Esophagus muscularis mucosa (tissue), 4 donors: ENCODE measurements around the gene ARMC10. TPM values are rescaled to one million over a fixed set of nuclear protein-coding genes. Genes with fewer than 3 reads are reported as not detected.

Experiments
- DNase-seq: peaks from one replicate; pipeline ENCODE4 v3.0.0-alpha.2; 2017; ENCODE audit errors: extremely low spot score
- H3K27ac ChIP-seq, 4 donors: fragments of 200-600 bp; sonication (generic); replicated peaks in 1 of 4; 1 replicate in 3 of 4; 2 replicates in 1 of 4; pipeline ENCODE4 v1.5.1; 2016 to 2019; ENCODE audit warnings: mild to moderate bottlenecking in 1 of 4
- H3K27me3 ChIP-seq, 4 donors: fragments of 200-600 bp; sonication (generic); one replicate each; pipeline versions ENCODE4 v1.5.1 to v1.6.0; 2016 to 2019
- H3K36me3 ChIP-seq, 4 donors: fragments of 200-600 bp; sonication (generic); one replicate each; pipeline ENCODE4 v1.5.1; 2016 to 2019
- H3K4me1 ChIP-seq, 4 donors: fragments of 200-600 bp; sonication (generic); one replicate each; pipeline ENCODE4 v1.5.1; 2016 to 2019
- H3K4me3 ChIP-seq, 4 donors: fragments of 200-600 bp; sonication (generic); 1 replicate in 2 of 4; 2 replicates in 2 of 4; pipeline ENCODE4 v1.5.1; 2016 to 2019; ENCODE audit warnings: mild to moderate bottlenecking in 4 of 4, moderate library complexity in 1 of 4
- H3K9me3 ChIP-seq, 4 donors: fragments of 200-600 bp; sonication (generic); 1 replicate in 3 of 4; 2 replicates in 1 of 4; pipeline ENCODE4 v1.5.1; 2016 to 2019
- CTCF ChIP-seq, 3 experiments: fragments of 200-600 bp in 2 of 3; fragments of 450-650 bp in 1 of 3; sonication (generic) in 2 of 3; IDR thresholded peaks; one replicate each; pipeline ENCODE4 v1.5.1; 2017 to 2019; ENCODE audit warnings: antibody characterized with exemption in 3 of 3, mild to moderate bottlenecking in 2 of 3, moderate library complexity in 1 of 3
- EP300 ChIP-seq: sonication (generic); formaldehyde crosslinking; IDR thresholded peaks from one replicate; pipeline ENCODE4 v1.6.1; 2017; ENCODE audit warnings: antibody characterized with exemption
- POLR2A ChIP-seq: fragments of 450-650 bp; IDR thresholded peaks from one replicate; pipeline ENCODE4 v1.6.1; 2017; ENCODE audit warnings: antibody characterized with exemption, moderate library complexity, mild to moderate bottlenecking, low read depth
- POLR2AphosphoS5 ChIP-seq, 2 donors: sonication (generic); formaldehyde crosslinking; IDR thresholded peaks; one replicate each; pipeline ENCODE4 v1.6.1; 2017; ENCODE audit warnings: antibody characterized with exemption in 2 of 2
- WGBS: methylation state at CpG from one replicate; pipeline ENCODE4 v1.1.5; 2018; 5-methylcytosine and 5-hydroxymethylcytosine counted together
- intact Hi-C: fragments of 100-400 bp; cut with DNase I; formaldehyde crosslinking; loops from one replicate; pipeline ENCODE4 v1.15.1; 2023
- total RNA-seq, 4 donors: library from RNA; depleted of rRNA; stranded (reverse); fragments of >200 nt; gene quantifications; one replicate each; pipeline versions ENCODE4 v1.1.0 to v1.2.1, GENCODE V29; 2016

Gene ARMC10
- total RNA-seq, 4 donors from 2014 or later, result 28.8 to 41.2 (median 37.2) TPM

GRCh38 chr7:103071000-103071399 lies 3.9 kb upstream of the ARMC10 start:
- TF ChIP-seq CTCF (IDR thresholded peaks at IDR 0.05), result no peak
- no peak for TF ChIP-seq EP300
- no peak for TF ChIP-seq POLR2AphosphoS5 (IDR thresholded peaks at IDR 0.05)
- TF ChIP-seq POLR2A, result no peak
- no peaks in the 10 kb centered on the region for H3K9me3 ChIP-seq
- H3K4me1 ChIP-seq, result peaks cover 10 to 16% (median 13%) of the 10 kb centered on the region in 4 donors
- H3K27ac ChIP-seq, result no peak overlapping the region
- H3K36me3 ChIP-seq, result no peaks in the 10 kb centered on the region
- intact Hi-C loops, result no loop called here
- 93% methylated on average over 2 of the region's 2 CpGs for WGBS
- DNase-seq, result no peak
- H3K4me3 ChIP-seq, result no peak overlapping the region
- no peaks in the 10 kb centered on the region for H3K27me3 ChIP-seq

GRCh38 chr7:103073989-103074518 lies 886 bp upstream of the ARMC10 start:
- WGBS, result 14% methylated on average over 6 of the region's 6 CpGs
- H3K36me3 ChIP-seq, result no peaks in the 10 kb centered on the region
- peak overlapping the region; percentile 88 to 96 (median 93) for H3K27ac ChIP-seq
- TF ChIP-seq POLR2AphosphoS5 (IDR thresholded peaks at IDR 0.05) (no peak), POLR2A (no peak), CTCF (IDR thresholded peaks at IDR 0.05) (no peak)
- intact Hi-C loops, result loop anchor here (2.0 kb wide), 1 partner anchor 75 kb away; the partner anchor contains the start of gene NAPEPLD
- peaks cover 18 to 32% (median 30%) of the 10 kb centered on the region in 4 donors for H3K4me1 ChIP-seq
- H3K9me3 ChIP-seq, result no peaks in the 10 kb centered on the region
- H3K27me3 ChIP-seq, result no peaks in the 10 kb centered on the region
- DNase-seq, result no peak
- H3K4me3 ChIP-seq, result peak overlapping the region; percentile 77 to 94 (median 82)

- TF ChIP-seq CTCF (IDR thresholded peaks at IDR 0.05) (no peak), EP300 (no peak), POLR2AphosphoS5 (IDR thresholded peaks at IDR 0.05) (no peak), POLR2A (no peak)
These were observed 488 bp downstream of the ARMC10 start for GRCh38 chr7:103075337-103075918.

GRCh38 chr7:103076764-103077163 lies 1.8 kb downstream of the ARMC10 start:
- H3K27me3 ChIP-seq, result no peaks in the 10 kb centered on the region
- TF ChIP-seq CTCF (IDR thresholded peaks at IDR 0.05) (no peak), POLR2AphosphoS5 (IDR thresholded peaks at IDR 0.05) (no peak), EP300 (no peak)
- 96% methylated on average over 7 of the region's 7 CpGs for WGBS
- intact Hi-C loops, result no loop called here
- no peak overlapping the region for H3K27ac ChIP-seq
- DNase-seq, result no peak
- H3K4me3 ChIP-seq, result no peak overlapping the region
- H3K4me1 ChIP-seq, result peaks cover 18 to 32% (median 30%) of the 10 kb centered on the region in 4 donors
- no peaks in the 10 kb centered on the region for H3K9me3 ChIP-seq
- no peaks in the 10 kb centered on the region for H3K36me3 ChIP-seq

More at GRCh38 chr7:103075337-103075918, 488 bp downstream of the ARMC10 start:
- 0% methylated on average over 8 of the region's 36 CpGs for WGBS
- Histone ChIP-seq H3K4me3 (peak overlapping the region; percentile 77 to 94 (median 82)), H3K9me3 (no peaks in the 10 kb centered on the region), H3K27me3 (no peaks in the 10 kb centered on the region), H3K4me1 (peaks cover 18 to 32% (median 30%) of the 10 kb centered on the region in 4 donors), H3K36me3 (no peaks in the 10 kb centered on the region), H3K27ac (peak overlapping the region; percentile 88 to 96 (median 93))
- intact Hi-C loops, result loop anchor here (2.0 kb wide), 1 partner anchor 73 kb away; the partner anchor contains the start of gene NAPEPLD
- DNase-seq, result peak; percentile 92
